ENCODE data around the gene ATF7IP2.

Gene ATF7IP2

DNA sequence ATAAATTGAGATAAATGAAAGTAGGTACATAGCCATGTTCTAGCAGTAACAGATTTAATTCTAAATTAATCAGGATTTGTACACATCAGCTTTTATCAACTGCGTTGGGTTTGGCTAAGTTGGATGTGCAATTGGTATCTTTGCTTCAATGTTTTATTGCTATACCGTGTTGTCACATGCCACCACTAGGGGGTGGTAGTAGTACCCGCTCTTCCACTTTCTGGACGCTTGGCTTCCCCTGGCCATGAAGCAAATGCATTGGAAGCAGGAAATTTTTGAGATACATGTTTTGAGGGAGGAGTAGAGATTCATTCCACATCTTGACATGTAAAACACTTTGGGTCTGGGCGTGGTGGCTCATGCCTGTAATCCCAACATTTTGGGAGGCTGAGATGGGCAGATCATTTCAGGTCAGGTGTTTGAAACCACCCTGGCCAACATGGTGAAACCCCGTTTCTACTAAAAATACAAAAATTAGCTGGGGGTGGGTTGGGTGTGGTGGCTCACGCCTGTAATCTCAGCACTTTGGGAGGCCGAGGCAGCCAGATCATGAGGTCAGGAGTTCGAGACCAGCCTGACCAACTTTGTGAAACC is 135.9 kb downstream of the ATF7IP2 start:
- Histone ChIP-seq H3K9me3 (ENCODE audit: control insufficient read depth, low read length) (no peaks in the 10 kb centered on the region), H3K9ac (ENCODE audit: low read length) (no peak overlapping the region), H3K27me3 (ENCODE audit: control insufficient read depth, insufficient read depth, low read length) (no peaks in the 10 kb centered on the region), H3K4me1 (ENCODE audit: control insufficient read depth, insufficient read depth, low read length) (peaks cover 13% of the 10 kb centered on the region), H3K36me3 (ENCODE audit: control insufficient read depth, insufficient read depth, low read length) (no peaks in the 10 kb centered on the region), H3K4me3 (ENCODE audit: low read length) (no peak overlapping the region)

DNA sequence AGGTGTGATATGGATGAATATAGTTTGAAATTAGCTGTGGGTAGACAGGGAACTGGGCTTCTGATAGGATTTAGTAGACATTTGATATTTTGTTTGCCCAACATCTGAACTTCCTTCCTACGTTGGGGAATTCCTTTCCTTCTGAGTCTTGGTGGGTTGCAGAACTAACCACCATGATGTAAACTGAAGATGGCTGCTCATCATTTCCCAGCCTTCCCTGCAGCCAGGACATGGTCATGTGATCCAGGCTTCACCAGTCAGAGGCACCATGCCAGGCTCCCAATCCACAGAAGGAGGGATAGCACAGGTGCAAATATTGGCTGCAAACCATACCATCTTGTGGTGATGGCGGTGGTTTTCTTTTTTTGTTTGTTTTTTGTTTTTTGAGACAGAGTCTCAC is 137.1 kb downstream of the ATF7IP2 start:
- no peaks in the 10 kb centered on the region for H3K9me3 ChIP-seq (ENCODE audit: control insufficient read depth, low read length)
- peaks cover 13% of the 10 kb centered on the region for H3K4me1 ChIP-seq (ENCODE audit: control insufficient read depth, insufficient read depth, low read length)
- no peak overlapping the region for H3K9ac ChIP-seq (ENCODE audit: low read length)
- H3K4me3 ChIP-seq (ENCODE audit: low read length) = no peak overlapping the region
- H3K36me3 ChIP-seq (ENCODE audit: control insufficient read depth, insufficient read depth, low read length) = no peaks in the 10 kb centered on the region
- no peaks in the 10 kb centered on the region for H3K27me3 ChIP-seq (ENCODE audit: control insufficient read depth, insufficient read depth, low read length)

DNA sequence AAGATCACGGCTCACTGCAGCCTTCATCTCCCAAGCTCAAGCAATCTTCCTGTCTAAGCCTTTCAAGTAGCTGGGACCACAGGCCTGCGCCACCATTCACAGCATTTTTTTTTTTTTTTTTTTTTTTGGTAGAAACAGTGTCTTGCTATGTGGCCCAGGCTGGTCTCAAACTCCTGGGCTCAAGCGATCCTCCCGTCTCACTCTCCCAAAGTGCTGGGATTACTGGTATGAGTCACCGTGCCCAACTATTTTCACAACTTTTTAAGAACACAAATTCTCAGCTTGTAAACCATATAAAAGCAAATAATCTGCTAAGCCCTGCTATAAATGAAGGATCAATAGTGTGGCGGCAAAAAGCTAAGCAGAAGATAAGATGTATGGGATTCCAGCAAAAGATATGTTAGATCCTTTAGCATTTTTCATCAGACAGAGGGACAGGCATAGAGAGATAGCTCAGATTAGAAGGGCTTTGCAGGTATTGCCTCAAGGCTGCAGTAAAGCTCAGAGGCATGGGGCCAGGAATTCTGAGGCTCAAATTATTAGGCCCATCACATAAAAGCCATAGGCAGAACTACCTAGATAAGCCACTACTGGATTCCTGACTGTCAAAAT is 139.5 kb downstream of the ATF7IP2 start:
- no peaks in the 10 kb centered on the region for H3K27me3 ChIP-seq (ENCODE audit: control insufficient read depth, insufficient read depth, low read length)
- no peaks in the 10 kb centered on the region for H3K9me3 ChIP-seq (ENCODE audit: control insufficient read depth, low read length)
- H3K9ac ChIP-seq (ENCODE audit: low read length) = no peak overlapping the region
- peaks cover 6% of the 10 kb centered on the region for H3K4me1 ChIP-seq (ENCODE audit: control insufficient read depth, insufficient read depth, low read length)
- H3K4me3 ChIP-seq (ENCODE audit: low read length) = no peak overlapping the region
- H3K36me3 ChIP-seq (ENCODE audit: control insufficient read depth, insufficient read depth, low read length) = no peaks in the 10 kb centered on the region

DNA sequence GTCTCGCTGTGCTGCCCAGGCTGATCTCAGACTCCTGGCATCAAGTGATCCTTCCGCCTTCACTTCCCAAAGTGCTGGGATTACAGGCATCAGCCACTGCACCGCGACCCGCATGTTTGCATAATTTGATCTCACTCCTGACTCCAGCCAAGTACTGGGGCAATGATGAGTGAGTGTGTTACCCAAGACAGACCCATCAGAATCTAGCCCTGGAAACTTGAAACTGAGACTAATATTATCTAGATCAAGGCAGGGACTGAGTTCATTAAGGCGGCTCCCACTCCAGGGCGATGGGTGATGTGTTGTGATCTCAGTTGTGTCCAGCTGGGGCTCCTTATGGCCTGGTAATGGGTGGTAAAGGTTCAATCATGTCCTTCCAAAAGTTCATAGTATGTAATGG is 141.1 kb downstream of the ATF7IP2 start:
- Histone ChIP-seq H3K9me3 (ENCODE audit: control insufficient read depth, low read length) (no peaks in the 10 kb centered on the region), H3K27me3 (ENCODE audit: control insufficient read depth, insufficient read depth, low read length) (no peaks in the 10 kb centered on the region), H3K4me3 (ENCODE audit: low read length) (no peak overlapping the region), H3K36me3 (ENCODE audit: control insufficient read depth, insufficient read depth, low read length) (no peaks in the 10 kb centered on the region), H3K9ac (ENCODE audit: low read length) (no peak overlapping the region), H3K4me1 (ENCODE audit: control insufficient read depth, insufficient read depth, low read length) (no peaks in the 10 kb centered on the region)

DNA sequence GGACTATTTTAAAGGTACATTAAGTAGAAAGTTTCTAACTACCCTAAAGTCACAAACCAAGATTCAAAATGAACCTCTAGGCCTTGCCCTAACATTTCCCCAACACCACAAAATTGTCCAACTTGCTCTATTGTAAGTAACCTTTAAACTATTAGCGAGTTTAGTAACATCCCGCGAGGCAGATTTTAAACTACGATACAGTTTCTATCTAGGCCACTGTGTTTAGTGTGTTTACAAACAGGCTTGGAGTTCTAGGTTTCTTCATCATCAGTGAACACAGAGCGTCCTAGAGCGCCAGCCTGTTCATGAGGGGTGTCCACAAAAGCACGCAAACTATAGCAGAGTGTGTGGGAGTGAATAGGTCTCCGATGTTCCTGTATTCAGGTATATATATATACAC is 142.8 kb downstream of the ATF7IP2 start:
- no peaks in the 10 kb centered on the region for H3K36me3 ChIP-seq (ENCODE audit: control insufficient read depth, insufficient read depth, low read length)
- no peaks in the 10 kb centered on the region for H3K9me3 ChIP-seq (ENCODE audit: control insufficient read depth, low read length)
- H3K4me3 ChIP-seq (ENCODE audit: low read length) = no peak overlapping the region
- no peaks in the 10 kb centered on the region for H3K27me3 ChIP-seq (ENCODE audit: control insufficient read depth, insufficient read depth, low read length)
- no peak overlapping the region for H3K9ac ChIP-seq (ENCODE audit: low read length)
- no peaks in the 10 kb centered on the region for H3K4me1 ChIP-seq (ENCODE audit: control insufficient read depth, insufficient read depth, low read length)

DNA sequence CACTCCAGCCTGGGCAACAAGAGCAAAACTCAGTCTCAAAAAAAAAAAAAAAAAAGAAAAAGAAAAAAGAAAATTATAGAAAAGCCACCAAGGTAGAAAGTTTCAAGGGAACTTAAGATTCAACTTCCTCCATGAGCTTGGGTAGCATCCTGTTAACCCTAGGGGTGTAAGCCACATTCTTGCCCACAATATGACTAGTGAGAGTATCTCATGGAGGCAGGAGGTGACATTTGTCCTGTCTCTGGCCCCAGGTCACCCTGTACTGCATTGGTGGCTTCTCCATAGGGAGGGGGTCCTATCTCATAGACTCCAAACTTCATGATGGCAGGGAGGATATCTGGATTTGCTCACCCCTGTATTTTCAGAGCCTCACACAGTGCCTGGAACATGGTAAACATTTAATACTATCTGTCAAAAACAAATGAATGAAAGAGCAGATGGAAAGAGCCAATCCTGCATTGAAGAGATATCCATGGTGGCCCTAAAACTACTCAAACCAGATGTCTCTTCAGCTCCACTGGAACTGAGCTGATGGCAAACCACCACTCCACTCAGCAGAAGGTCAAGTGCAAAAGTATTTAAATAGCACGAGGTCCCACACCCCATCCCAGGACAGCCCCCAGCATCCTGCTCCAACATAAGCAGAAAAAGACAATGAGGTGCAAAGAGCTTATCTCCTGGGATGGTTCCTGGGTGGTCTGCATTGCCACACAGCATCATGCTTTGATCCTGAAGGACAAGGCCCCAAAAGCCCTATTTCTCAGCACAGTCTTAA is 144.2 kb downstream of the ATF7IP2 start:
- Histone ChIP-seq H3K36me3 (ENCODE audit: control insufficient read depth, insufficient read depth, low read length) (no peaks in the 10 kb centered on the region), H3K4me3 (ENCODE audit: low read length) (no peak overlapping the region), H3K9me3 (ENCODE audit: control insufficient read depth, low read length) (no peaks in the 10 kb centered on the region), H3K4me1 (ENCODE audit: control insufficient read depth, insufficient read depth, low read length) (no peaks in the 10 kb centered on the region), H3K27me3 (ENCODE audit: control insufficient read depth, insufficient read depth, low read length) (no peaks in the 10 kb centered on the region), H3K9ac (ENCODE audit: low read length) (no peak overlapping the region)

DNA sequence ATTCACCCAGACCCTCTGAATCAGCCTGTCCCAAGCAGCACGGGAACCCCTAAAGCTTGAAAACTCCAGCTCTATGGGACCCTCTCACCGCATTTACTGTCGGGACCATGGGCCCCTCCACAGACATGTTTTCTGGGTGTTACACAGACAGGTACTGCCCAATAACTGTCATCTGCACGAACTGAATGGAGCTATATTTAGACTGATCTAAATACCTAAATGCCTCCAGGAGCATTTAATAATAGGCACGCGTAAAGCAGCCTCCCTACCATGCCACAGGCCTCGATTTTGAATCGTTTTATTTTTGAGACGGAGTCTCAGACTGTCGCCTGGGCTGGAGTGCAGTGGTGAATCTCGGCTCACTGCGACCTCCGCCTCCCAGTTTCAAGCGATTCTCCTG is 144.8 kb downstream of the ATF7IP2 start:
- no peaks in the 10 kb centered on the region for H3K9me3 ChIP-seq (ENCODE audit: control insufficient read depth, low read length)
- no peak overlapping the region for H3K4me3 ChIP-seq (ENCODE audit: low read length)
- H3K4me1 ChIP-seq (ENCODE audit: control insufficient read depth, insufficient read depth, low read length) = no peaks in the 10 kb centered on the region
- no peak overlapping the region for H3K9ac ChIP-seq (ENCODE audit: low read length)
- H3K36me3 ChIP-seq (ENCODE audit: control insufficient read depth, insufficient read depth, low read length) = no peaks in the 10 kb centered on the region
- no peaks in the 10 kb centered on the region for H3K27me3 ChIP-seq (ENCODE audit: control insufficient read depth, insufficient read depth, low read length)

DNA sequence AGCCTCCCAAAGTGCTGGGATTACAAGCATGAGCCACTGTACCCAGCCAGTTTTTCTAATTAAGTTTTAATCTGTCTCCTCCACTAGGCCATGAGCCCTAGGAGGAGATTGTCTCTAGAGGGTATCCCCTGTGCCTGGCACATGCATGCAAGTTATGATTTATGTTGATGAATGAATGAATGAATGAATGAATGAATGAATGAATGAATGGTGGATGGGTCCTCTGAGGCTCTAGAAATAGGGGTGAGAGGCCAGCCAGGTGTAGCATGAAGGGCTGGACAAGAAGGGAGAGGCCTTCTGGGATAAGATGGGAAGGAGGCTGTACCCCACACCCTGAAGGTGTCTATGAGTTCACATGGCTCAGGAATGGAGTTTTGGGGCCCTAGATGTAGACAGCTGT is 145.7 kb downstream of the ATF7IP2 start:
- Histone ChIP-seq H3K4me1 (ENCODE audit: control insufficient read depth, insufficient read depth, low read length) (no peaks in the 10 kb centered on the region), H3K27me3 (ENCODE audit: control insufficient read depth, insufficient read depth, low read length) (no peaks in the 10 kb centered on the region), H3K9ac (ENCODE audit: low read length) (no peak overlapping the region), H3K4me3 (ENCODE audit: low read length) (no peak overlapping the region), H3K9me3 (ENCODE audit: control insufficient read depth, low read length) (no peaks in the 10 kb centered on the region), H3K36me3 (ENCODE audit: control insufficient read depth, insufficient read depth, low read length) (no peaks in the 10 kb centered on the region)
